B cell (primary cell): ENCODE data around the gene C9orf152. TPM values are rescaled to one million over a fixed set of nuclear protein-coding genes. Genes with fewer than 3 reads are reported as not detected.

Source experiments
- ATAC-seq: fragments of 200-7000 bp; cut with Tn5 transposase; one replicate; pipeline ENCODE4 v1.10.0; 2021; ENCODE audit warnings: low read depth, mild to moderate bottlenecking, moderate number of reproducible peaks, moderate library complexity
- CTCF ChIA-PET: fragments of 350-600 bp; sonication (Branson Sonifier 250); formaldehyde crosslinking; loops from one replicate; lab custom pipeline; 2021; ENCODE audit warnings: antibody characterized with exemption, inconsistent platforms; lab: Charles Lee
- POLR2A ChIA-PET: fragments of 350-600 bp; sonication (Branson Sonifier 250); formaldehyde crosslinking; loops from one replicate; lab custom pipeline; 2021; ENCODE audit warnings: antibody characterized with exemption; lab: Charles Lee
- DNase-seq: peaks from one replicate; pipeline ENCODE4 v3.0.0; 2013
- H2AFZ ChIP-seq: 2 replicates; pipeline ENCODE4 v1.6.1; 2012; ENCODE audit warnings: mild to moderate bottlenecking, low read depth, low read length; ENCODE audit not compliant: insufficient read depth, poor library complexity, severe bottlenecking
- H3K27ac ChIP-seq, 2 donors: 1 replicate in 1 of 2; 2 replicates in 1 of 2; pipeline ENCODE4 v1.5.1; 2012 to 2013; ENCODE audit warnings: low read length in 2 of 2, mild to moderate bottlenecking in 2 of 2, moderate library complexity in 1 of 2
- H3K27me3 ChIP-seq, 4 experiments: fragments of 200-600 bp in 1 of 4; sonication (generic) in 1 of 4; replicated peaks in 1 of 4; 1 replicate in 2 of 4; 2 replicates in 2 of 4; pipeline versions ENCODE4 v1.6.1 to v1.7.0; 2013 to 2016; ENCODE audit warnings: low read length in 3 of 4, mild to moderate bottlenecking in 2 of 4, mixed read lengths in 1 of 4, moderate library complexity in 1 of 4; ENCODE audit not compliant: insufficient read depth in 4 of 4, control insufficient read depth in 3 of 4; ENCODE audit errors: control extremely low read depth in 1 of 4
- H3K36me3 ChIP-seq, 2 experiments: replicated peaks in 1 of 2; 1 replicate in 1 of 2; 2 replicates in 1 of 2; pipeline versions ENCODE4 v1.6.1 to v1.7.1; 2013; ENCODE audit warnings: low read length in 1 of 2; ENCODE audit not compliant: insufficient read depth in 2 of 2, control insufficient read depth in 1 of 2; ENCODE audit errors: control extremely low read depth in 1 of 2, extremely low read depth in 1 of 2
- H3K4me1 ChIP-seq, 2 donors: fragments of 200-600 bp in 1 of 2; sonication (generic) in 1 of 2; 1 replicate in 1 of 2; 2 replicates in 1 of 2; pipeline versions ENCODE4 v1.5.1 to v1.6.1; 2013 to 2017; ENCODE audit warnings: low read length in 2 of 2; ENCODE audit not compliant: control insufficient read depth in 2 of 2, insufficient read depth in 2 of 2
- H3K4me2 ChIP-seq: replicated peaks from 2 replicates; pipeline ENCODE3; 2012; ENCODE audit warnings: mild to moderate bottlenecking, low read depth, low read length; ENCODE audit not compliant: poor library complexity, severe bottlenecking
- H3K4me3 ChIP-seq, 5 experiments: fragments of 200-600 bp in 1 of 5; sonication (generic) in 1 of 5; 1 replicate in 3 of 5; 2 replicates in 2 of 5; pipeline versions ENCODE4 v1.5.1 to v1.7.0; 2011 to 2016; ENCODE audit warnings: low read length in 4 of 5, mild to moderate bottlenecking in 4 of 5, low read depth in 2 of 5, control low read depth in 1 of 5, moderate library complexity in 1 of 5; ENCODE audit not compliant: insufficient read depth in 1 of 5; ENCODE audit errors: control extremely low read depth in 1 of 5, extremely low read depth in 1 of 5
- H3K79me2 ChIP-seq: fragments of 200-600 bp; sonication (generic); one replicate; pipeline ENCODE4 v1.6.0; 2016; ENCODE audit warnings: low read length; ENCODE audit not compliant: control insufficient read depth, insufficient read depth
- H3K9ac ChIP-seq: fragments of 200-600 bp; sonication (generic); 2 replicates; pipeline ENCODE4 v1.6.1; 2017; ENCODE audit warnings: mild to moderate bottlenecking, low read length, moderate library complexity
- H3K9me3 ChIP-seq, 3 donors: one replicate each; pipeline versions ENCODE4 v1.6.1 to v1.7.1; 2013; ENCODE audit warnings: low read length in 2 of 3; ENCODE audit not compliant: control insufficient read depth in 2 of 3, insufficient read depth in 1 of 3; ENCODE audit errors: control extremely low read depth in 1 of 3
- H4K20me1 ChIP-seq: 2 replicates; pipeline ENCODE4 v1.6.0; 2012; ENCODE audit warnings: mild to moderate bottlenecking, low read length; ENCODE audit not compliant: insufficient read depth, control insufficient read depth, poor library complexity, severe bottlenecking
- H3K27ac Mint-ChIP-seq: one replicate; pipeline ENCODE4 v1.8.0; 2021; ENCODE audit warnings: mixed read lengths
- H3K27me3 Mint-ChIP-seq: one replicate; pipeline ENCODE4 v1.8.0; 2021; ENCODE audit warnings: mixed read lengths
- H3K4me1 Mint-ChIP-seq: one replicate; pipeline ENCODE4 v1.8.0; 2021; ENCODE audit warnings: mixed read lengths
- H3K4me3 Mint-ChIP-seq: one replicate; pipeline ENCODE4 v1.8.0; 2021; ENCODE audit warnings: mixed read lengths
- H3K9me3 Mint-ChIP-seq: one replicate; pipeline ENCODE4 v1.8.0; 2022; ENCODE audit warnings: mixed read lengths; ENCODE audit not compliant: insufficient read depth
- CTCF ChIP-seq: fragments of 200-600 bp; IDR thresholded peaks from one replicate; pipeline ENCODE4 v1.8.0; 2022; ENCODE audit warnings: antibody characterized with exemption, mild to moderate bottlenecking
- EZH2 ChIP-seq: IDR thresholded peaks from 2 replicates; pipeline ENCODE4 v1.6.1; 2012; ENCODE audit warnings: borderline replicate concordance, low read depth, mild to moderate bottlenecking, moderate library complexity, low read length; ENCODE audit not compliant: insufficient read depth, poor library complexity, severe bottlenecking
- WGBS: methylation state at CpG from one replicate; pipeline ENCODE4 v1.1.5; 2013; ENCODE audit warnings: missing lambda C conversion rate; ENCODE audit not compliant: insufficient coverage; 5-methylcytosine and 5-hydroxymethylcytosine counted together
- intact Hi-C: fragments of 100-400 bp; cut with micrococcal nuclease; formaldehyde crosslinking; loops from one replicate; pipeline ENCODE4 v1.10.0; 2022
- polyA plus RNA-seq: library from polyadenylated mRNA; depleted of rRNA; stranded (reverse); fragments of >200 nt; gene quantifications from 2 replicates; pipeline ENCODE4 v1.2.3, GENCODE V29; 2012
- total RNA-seq, 2 donors: library from RNA; stranded (reverse); fragments of 120-200 nt in 1 of 2; gene quantifications; 1 replicate in 1 of 2; 2 replicates in 1 of 2; pipeline versions ENCODE4 v1.2.3 to v1.2.4, GENCODE V29; 2013 to 2022

The C9orf152 gene
- total and polyA plus RNA-seq, 2 donors (not counting 1 experiment from before 2014, with no cell fraction given), result not detected

GRCh38 chr9:110248361-110248760 lies 40.4 kb upstream of the C9orf152 start:
- ChIA-PET CTCF (no interaction called here), POLR2A (no interaction called here)
- Histone ChIP-seq H3K36me3 (peaks cover 2 to 10% of the 10 kb centered on the region in 2 experiments), H3K79me2 (no peaks in the 10 kb centered on the region), H3K4me2 (no peak overlapping the region), H3K4me3 (no peak overlapping the region), H3K9me3 (no peaks in the 10 kb centered on the region), H3K4me1 (no peaks in the 10 kb centered on the region), H3K9ac (no peak overlapping the region), H2AFZ (no peak overlapping the region), H4K20me1 (no peaks in the 10 kb centered on the region), H3K27ac (no peak overlapping the region), H3K27me3 (no peaks in the 10 kb centered on the region)
- TF ChIP-seq EZH2 (no peak), CTCF (no peak)
- intact Hi-C loops, result no loop called here
- Mint-ChIP-seq H3K9me3 (no peaks in the 10 kb centered on the region), H3K27ac (no peak overlapping the region), H3K27me3 (no peaks in the 10 kb centered on the region), H3K4me3 (no peak overlapping the region), H3K4me1 (peaks cover 2% of the 10 kb centered on the region)
- ATAC-seq (no peak), DNase-seq (no peak)
- 100% methylated on average over 2 of the region's 2 CpGs for WGBS

- Mint-ChIP-seq H3K27me3 (no peaks in the 10 kb centered on the region), H3K4me1 (no peaks in the 10 kb centered on the region), H3K9me3 (no peaks in the 10 kb centered on the region), H3K4me3 (no peak overlapping the region), H3K27ac (no peak overlapping the region)
- no peaks in the 10 kb centered on the region for H3K79me2 ChIP-seq
- H3K9ac ChIP-seq, result no peak overlapping the region
- POLR2A ChIA-PET, result no interaction called here
- TF ChIP-seq EZH2 (no peak), CTCF (no peak)
- CTCF ChIA-PET, result interaction anchor here (0.5 kb wide), 1 partner anchor 267 kb away, joined by 3 read pairs; no protein-coding TSS in a partner anchor
- no peak overlapping the region for H3K4me2 ChIP-seq
- no peak overlapping the region for H3K4me3 ChIP-seq
- DNase-seq, result no peak
- H3K36me3 ChIP-seq, result peaks cover 2 to 10% of the 10 kb centered on the region in 2 experiments
- no peaks in the 10 kb centered on the region for H3K9me3 ChIP-seq
- H3K27ac ChIP-seq, result no peak overlapping the region
- no peak for ATAC-seq
- H4K20me1 ChIP-seq, result no peaks in the 10 kb centered on the region
- H3K4me1 ChIP-seq, result no peaks in the 10 kb centered on the region
- WGBS, result 98% methylated on average over 6 of the region's 6 CpGs
- no peak overlapping the region for H2AFZ ChIP-seq
- intact Hi-C loops, result no loop called here
- H3K27me3 ChIP-seq, result no peaks in the 10 kb centered on the region
These were observed 38.3 kb upstream of the C9orf152 start for GRCh38 chr9:110246214-110246613.
